ENCODE measurements around the gene AIFM2.
"Not testable (repeated sequence)": the region's sequence is repeated elsewhere in the genome, so short reads cannot be mapped to it uniquely, and the experiment has no call there.

AIFM2 gene

DNA sequence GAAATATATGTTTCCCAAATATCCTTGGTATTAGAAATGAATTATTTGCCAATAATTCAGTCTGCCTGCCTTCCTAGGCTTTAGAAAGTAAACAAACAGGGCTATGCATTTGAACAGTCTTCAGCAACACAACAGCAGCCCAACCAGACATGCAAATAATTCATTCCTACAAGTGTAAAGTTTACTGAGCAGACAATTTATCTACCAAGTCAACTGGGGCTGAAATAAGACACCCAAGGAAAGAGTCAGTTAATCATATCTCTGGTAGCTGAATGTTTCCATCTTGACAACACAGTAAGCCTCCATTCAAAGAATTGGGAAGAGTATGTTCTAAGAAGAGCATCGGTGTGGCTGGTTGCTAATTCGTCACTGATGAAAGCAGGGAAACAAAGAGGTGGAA lies 38.4 kb downstream of the AIFM2 start:
- no peak for DNase-seq (ENCODE audit: low read depth, low spot score)

DNA sequence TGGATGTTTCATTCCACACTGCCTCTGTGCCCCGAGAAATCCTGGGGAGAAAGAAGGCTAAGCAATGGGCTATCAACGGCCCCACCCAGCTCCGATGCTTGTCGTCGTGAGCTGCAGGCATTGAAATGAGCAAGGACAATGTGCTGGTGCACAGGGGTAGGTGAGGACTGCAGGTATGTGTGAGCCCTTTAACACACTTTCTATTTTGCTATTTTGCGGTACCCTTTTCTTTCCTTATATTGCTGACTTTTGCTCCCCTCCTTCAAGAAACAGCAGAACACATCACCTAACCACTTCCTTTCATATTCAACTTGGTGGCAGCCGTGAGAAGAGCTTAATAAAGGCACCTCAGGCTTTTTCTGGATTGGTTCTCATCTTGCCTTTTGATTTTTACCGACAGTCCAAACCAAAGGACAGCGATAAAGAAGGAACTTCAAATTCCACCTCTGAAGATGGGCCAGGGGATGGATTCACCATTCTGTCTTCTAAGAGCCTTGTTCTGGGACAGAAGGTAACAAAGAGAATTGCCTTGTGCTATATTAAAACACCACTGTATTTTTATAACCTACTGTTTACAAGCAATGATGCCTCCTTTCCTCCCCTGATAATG lies 39.2 kb downstream of the AIFM2 start:
- no peak for DNase-seq (ENCODE audit: low read depth, low spot score)

DNA sequence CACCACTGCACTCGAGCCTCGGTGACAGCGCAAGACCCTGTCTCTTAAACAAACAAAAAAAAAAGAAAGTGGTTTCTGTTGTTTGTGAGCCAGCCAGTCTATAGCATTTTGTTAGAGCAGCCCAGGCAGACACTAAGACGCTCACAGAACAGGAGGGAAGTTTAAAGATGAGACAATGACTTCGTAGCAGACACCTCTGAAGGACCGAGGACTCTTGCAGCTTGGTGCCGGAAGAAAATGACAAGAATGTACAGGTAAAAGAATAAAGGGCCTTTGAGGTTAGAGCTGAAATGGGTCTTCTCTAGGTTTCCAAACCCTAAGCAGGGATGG lies 40.3 kb downstream of the AIFM2 start:
- DNase-seq (ENCODE audit: low read depth, low spot score) = no peak

DNA sequence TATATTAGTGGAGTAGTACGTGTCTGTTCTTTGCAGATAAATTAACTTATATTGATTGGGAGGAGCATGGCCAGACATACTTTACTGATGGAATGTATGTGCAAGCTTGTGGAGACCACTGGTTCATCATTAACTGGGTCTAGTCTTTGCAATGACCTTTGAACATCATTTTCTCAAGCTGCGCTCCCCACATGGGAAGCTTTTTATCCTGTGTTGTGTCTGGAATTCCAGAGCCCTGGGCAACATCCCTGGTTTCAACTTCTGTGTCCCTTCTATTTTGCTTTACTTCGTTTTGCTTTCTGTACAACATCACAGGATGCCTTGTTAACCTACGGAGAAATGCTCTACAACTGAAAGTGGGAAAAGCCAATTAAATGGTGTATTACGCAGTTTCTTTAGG lies 41.7 kb downstream of the AIFM2 start:
- no peak for DNase-seq (ENCODE audit: low read depth, low spot score)

DNA sequence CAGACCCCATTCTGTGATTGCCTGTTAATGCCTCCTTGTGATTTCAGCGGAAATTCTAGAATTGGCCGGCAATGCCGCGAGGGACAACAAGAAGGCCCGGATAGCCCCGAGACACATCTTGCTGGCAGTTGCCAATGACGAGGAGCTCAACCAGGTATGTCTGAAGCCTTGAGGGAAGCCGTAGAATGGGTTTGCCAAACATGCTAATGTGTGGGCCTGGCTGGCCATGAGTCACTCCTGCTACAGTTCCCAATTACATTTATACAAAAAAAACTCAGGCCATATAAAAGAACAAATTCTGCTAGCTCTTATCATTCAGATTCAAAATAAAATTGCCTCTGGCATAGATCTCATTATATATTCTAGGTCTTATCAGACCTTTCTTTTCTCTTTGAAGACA lies 42.6 kb downstream of the AIFM2 start:
- no peak for DNase-seq (ENCODE audit: low read depth, low spot score)

DNA sequence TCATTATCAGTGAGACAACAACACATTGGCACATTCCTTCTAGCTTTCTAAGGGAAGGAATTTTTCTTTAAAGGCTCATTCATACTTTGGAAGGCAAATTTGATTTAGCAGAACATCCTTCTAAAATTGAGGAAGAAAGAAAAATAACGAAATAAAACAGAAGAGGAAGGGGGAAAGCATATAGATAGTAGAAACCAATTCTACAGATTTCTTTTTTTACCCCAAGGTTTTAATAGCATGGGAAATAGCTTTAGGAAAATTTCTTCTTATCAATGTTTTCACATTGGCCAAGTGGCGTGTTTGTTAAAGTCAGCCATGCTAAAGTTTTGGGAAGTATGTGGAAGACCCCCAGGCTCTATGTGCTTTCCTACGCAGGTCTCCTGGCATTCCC lies 44.3 kb downstream of the AIFM2 start:
- no peak for DNase-seq (ENCODE audit: low read depth, low spot score)

DNA sequence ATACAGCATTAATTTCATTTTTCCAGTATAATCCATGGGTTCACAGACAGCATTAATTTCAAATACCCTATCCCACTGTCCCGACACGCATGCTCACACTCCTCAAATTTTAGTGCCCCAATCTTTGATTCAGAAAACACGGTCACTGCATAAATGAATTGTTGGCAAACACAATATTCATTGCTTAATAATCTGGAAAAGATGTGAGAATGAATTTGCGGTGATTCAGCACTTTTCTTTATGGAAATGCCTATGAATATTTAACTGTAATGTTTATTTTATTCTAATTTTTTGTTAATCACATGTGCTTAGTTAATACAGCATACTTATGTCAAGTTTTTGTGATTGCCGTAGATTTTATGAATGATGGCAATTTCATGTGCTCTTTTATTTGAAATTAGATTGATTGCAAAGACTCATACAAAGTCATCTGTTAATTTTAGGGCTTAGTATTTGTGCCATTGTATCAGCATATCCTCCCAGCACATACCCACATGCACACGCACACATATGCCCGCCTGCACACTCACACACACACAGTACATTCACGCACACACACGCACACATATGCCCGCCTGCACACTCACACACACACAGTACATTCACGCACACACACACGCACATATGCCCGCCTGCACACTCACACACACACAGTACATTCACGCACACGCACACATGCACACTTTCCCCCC lies 44.9 kb downstream of the AIFM2 start:
- DNase-seq (ENCODE audit: low read depth, low spot score) = no peak

DNA sequence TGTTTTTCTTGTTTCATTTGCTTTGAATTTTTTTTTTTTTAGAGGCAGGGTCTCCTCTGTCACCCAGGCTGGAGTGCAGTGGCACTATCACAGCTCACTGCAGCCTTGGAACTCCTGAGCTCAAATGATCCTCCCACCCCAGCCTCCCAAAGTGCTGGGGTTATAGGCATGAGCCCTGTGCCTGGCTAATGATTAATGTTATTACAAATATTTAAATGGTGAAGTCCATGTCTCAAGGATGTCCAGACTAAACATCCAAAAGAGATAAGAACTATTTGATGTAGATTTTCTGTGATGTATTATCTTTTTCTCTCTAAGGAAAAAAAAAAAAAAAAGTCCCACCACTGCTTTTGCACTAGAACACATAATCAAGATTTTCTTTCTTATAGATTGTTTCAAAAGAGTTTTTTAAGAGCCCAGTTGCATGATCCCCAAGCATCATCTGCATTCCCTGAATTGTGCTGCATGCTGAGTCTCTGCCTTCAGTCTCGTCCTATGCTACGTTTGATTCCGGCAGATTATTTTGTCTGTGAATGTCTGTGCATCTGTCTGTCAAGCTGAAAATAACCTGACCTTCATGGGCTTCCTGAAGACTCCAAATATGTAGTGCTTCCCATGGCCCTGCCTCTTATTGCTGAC lies 46.5 kb downstream of the AIFM2 start:
- no peak for DNase-seq (ENCODE audit: low read depth, low spot score)

DNA sequence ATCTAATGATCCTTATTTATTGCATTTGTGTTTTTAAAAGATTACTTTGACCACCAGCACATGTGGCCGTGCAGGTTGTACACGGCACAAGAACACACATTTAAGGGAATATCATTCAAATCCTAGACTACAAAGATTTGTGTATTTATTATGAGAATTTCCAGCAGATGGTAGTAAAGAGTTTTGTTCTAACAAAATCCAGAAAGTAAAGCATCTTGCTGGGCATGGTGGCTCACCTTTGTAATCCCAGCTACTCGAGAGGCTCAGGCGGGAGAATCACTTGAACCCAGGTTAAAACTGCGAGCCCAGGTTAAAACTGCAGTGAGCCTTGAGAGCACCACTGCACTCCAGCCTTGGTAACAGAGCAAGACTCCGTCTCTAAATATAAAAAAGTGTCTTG lies 48.4 kb downstream of the AIFM2 start:
- no peak for DNase-seq (ENCODE audit: low read depth, low spot score)

DNA sequence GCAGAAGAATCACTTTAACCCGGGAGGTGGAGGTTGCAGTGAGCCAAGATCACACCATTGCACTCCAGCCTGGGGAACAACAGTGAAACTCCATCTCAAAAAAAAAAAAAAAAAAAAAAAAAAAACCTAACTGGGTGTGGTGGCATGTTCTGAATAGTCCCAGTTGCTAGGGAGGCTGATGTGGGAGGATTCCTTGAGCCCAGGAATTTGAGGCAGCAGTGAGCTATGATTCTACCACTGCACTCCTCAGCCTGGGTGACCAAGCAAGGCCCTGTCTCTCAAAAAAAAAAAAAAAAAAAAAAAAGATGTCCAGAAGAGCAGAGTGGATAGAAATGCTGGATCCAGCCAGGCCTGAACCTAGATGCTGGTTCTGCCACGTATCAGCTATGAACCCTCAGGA lies 51.8 kb downstream of the AIFM2 start:
- DNase-seq (ENCODE audit: low read depth, low spot score) = not testable (repeated sequence)

DNA sequence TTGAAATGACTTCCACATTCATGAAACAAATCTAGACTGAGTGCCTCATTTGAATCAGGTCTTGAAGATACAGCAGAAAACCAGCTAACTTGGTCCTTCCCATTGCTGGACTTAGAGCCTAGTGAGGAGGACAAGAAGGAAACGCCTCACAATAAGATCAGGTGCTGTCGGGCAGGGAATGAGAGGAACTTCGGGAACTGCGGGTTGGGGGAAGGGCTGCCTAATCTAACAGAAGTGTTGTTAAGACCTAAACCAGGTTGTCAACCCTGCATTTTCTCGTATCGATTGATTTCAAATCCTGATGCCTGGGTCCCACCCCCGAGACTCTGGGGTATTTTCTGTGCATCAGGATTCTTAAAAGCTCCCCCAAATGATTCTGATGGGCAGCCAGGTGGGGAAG lies 53.7 kb downstream of the AIFM2 start:
- no peak for DNase-seq (ENCODE audit: low read depth, low spot score)

DNA sequence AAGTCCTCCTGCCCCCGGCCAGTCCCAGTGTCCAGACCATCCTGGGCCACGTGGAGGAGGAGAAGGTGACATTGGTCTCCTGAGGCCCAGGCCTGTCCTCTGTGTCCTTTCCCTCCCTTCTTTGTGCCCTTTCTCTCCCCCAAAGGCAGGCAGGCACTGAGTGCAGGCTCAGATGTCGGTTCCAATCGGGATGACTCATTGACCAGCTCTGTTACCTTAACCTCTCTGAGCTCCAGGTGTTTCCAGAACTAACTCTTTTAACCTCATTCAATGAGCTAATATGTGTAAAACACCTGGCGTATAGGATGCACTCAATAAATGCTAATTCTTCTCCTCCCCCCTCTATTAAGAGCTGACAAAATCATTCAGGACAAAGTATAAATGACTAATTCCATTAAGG lies 54.3 kb downstream of the AIFM2 start:
- DNase-seq (ENCODE audit: low read depth, low spot score) = no peak

DNA sequence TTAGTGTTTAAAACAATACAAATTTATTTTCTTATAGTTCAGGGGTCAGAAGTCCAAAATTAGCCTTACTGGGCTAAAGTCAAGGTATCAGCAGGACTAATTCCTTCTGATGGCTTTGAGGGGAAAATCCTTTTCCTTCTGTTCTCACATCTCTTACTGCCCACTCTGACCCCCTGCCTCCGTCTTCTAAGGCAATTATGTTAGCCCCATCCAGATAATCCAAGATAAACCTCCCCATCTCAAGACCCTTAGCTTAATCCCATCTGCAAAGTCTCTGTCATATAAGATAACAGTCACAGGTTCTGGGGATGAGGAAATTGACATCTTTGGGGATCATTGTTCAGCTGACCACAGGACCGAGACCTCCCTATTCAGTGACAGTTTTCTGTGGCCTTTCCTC lies 57.7 kb downstream of the AIFM2 start:
- DNase-seq (ENCODE audit: low read depth, low spot score) = no peak

DNA sequence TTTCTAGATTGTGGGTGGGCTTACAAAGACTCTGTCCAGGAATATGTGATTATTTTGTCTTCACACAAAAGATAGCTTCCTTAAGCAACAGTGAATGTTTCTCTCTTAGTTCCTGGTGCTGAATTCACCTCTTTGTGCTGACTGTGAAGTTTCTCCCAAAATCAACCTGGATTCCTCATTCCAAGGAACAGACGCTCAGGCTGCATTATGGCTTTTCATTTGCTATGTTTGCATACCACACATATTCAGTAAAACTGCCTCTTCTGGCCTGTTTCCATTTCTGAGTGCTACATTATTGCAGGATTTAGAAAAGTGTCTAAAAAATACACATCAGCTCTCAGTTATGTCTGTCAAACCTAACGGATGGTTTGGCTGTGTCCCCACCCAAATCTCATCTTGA lies 58.5 kb downstream of the AIFM2 start:
- DNase-seq (ENCODE audit: low read depth, low spot score) = no peak

DNA sequence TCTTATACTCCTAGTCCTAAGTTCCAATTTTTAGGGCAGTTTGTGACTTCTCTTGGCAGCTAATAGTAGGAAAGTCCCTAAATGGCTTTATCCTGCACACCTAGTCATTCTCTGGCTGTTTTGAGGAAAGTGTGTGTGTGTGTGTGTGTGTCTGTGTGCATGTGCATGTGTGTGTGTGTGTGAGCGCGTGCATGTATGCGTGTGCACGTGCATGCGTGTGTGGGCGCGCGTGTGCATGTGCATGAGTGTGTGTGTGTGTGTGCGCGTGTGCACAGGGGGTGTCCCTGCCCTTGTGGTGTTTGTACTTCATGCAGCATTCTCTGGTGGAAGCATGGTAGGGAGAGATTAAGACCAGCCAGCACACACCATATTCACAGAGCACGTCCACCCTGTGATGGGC lies 61.8 kb downstream of the AIFM2 start:
- no peak for DNase-seq (ENCODE audit: low read depth, low spot score)

DNA sequence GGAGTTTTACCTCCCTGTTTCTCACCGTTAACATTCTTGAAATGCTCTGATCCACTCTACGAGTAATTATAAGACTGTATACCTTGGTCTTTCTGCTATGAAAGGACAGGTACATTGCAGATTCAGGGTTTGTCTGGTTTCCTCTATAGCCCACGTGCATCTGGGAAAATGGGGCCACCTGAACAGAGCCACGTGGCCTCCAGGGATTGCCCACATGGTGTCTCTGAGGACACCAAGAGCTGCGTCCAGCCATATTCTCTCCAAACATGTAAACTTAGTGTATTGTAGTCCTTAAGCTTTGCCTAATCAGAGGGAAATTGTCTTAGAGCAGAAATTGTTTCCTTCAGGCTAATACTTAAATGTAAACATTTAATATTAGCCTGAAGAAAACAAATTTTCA lies 63.3 kb downstream of the AIFM2 start:
- DNase-seq (ENCODE audit: low read depth, low spot score) = no peak

DNA sequence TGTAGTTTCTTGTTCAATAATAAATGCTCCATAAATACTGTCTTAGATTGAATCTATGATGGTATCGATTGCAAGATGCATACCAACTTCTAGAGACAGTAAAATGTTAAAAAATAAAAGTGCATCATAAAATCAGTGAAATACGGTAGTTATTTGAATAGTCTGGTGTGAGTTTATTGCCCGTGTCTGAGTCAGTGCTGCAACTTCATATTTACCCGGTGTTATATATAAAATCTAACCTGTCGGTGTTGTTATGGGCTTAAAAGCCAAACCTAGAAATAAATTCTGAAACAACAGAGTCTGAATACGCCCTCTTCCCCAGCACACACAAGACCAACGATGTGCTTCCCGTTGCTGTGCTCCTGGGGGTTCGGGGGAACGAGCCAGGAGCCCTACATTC lies 63.7 kb downstream of the AIFM2 start:
- DNase-seq (ENCODE audit: low read depth, low spot score) = no peak

DNA sequence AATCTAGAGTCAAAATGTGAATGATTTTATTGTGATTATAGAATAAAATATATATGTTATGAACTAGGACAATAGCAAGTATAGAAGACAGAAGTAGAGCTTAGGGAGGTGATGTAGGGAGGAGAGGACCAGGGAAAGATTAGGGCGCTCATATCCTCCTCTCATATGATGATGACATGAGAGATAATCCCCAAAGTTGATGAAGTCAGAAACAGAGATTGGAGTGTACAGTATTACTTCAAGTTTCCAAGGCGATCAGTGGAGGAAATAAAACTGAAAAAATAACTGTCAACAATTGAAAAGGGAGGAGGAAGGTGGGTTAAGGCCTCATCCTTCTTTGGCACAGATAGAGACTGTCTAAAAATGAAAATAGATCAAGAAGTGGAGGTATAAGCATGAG lies 65.0 kb downstream of the AIFM2 start:
- DNase-seq (ENCODE audit: low read depth, low spot score) = no peak

DNA sequence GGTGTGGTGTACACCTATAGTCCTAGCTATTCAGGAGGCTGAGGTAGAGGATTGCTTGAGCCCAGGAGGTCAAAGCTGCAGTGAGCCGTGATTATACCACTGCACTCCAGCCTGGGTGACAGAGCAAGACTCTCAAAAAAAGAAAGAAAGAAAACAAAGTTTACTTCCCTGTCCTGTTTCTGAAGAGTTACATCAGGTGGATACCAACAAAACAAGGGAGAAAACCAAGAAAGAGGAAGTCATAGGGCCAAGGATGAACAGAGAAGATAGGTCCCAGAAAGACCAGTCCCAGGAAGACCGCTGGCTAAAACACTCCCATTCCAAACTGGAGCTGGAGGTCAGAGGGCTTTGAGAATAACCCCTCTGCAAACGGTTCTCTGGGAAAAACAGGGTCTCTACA lies 66.4 kb downstream of the AIFM2 start:
- no peak for DNase-seq (ENCODE audit: low read depth, low spot score)

DNA sequence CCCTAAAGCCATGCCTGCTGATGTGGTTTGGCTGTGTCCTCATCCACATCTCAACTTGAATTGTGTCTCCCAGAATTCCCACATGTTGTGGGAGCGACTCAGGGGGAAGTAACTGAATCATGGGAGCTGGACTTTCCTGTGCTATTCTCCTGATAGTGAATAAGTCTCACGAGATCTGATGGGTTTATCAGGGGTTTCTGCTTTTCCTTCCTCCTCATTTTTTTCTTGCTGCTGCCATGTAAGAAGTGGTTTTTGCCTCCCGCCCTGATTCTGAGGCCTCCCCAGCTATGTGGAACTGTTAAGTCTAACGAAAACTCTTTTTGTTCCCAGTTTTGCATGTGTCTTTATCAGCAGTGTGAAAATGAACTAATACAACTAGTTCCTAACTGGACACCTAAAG lies 68.1 kb downstream of the AIFM2 start:
- DNase-seq (ENCODE audit: low read depth, low spot score) = no peak

DNA sequence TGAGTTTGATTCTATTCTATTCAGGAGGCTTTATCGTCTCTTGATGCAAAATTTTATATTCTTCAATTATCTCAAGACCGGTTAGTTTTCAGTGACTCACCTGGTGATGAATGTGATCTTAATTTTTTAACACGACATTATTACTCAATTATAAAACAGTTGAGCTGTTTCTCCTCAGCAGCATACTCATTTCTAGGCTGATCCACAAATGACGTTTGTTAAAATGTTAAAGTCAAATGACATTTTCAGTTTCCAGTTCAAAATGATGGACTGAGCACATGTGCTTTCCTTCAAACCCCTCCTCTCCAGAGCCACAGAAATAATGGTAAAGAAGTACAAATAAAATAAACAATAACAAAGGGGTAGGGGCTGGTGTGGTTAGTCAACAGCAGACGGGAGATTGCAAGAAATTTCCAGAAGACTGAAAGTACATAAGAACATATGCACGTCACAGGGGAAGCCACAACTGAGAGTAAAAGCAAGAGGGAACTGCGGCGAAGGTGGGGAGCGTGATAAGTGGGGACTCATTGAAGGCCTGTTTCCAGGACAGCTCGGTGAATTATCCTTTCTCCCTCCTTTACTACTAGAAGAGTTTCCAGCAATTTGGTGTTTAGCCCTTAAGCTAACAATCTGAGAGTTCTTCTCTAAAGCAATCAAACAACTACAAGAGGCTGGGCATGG lies 69.1 kb downstream of the AIFM2 start:
- no peak for DNase-seq (ENCODE audit: low read depth, low spot score)

Measured in smooth muscle cell of the brain vasculature (primary cell).